GM10847 (cell line): Measurements from ENCODE around the gene C11orf24.

Experiments
- POLR2A ChIP-seq: IDR thresholded peaks from 2 replicates; pipeline ENCODE4 v1.6.1; 2011; ENCODE audit not compliant: insufficient read length; ENCODE audit errors: extremely low read depth

The C11orf24 gene

GRCh38 chr11:68264244-68264643 is 7.5 kb downstream of the C11orf24 start:
- no peak for TF ChIP-seq POLR2A

- TF ChIP-seq POLR2A, result no peak
Measured at GRCh38 chr11:68263444-68264035, 8.2 kb downstream of the C11orf24 start.

DNA sequence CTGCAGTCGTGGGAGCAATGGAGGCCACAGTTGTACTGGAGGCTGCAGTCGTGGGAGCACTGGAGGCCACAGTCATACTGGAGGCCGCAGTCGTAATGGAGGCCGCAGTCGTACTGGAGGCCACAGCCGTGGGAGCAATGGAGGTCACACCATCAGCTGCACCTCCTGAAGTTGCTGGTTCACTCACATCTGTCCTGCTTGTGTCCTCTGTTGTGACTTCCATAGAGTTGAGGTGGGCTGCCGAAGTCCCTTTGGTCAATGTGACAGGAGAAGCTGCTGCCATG is 9.3 kb downstream of the C11orf24 start:
- TF ChIP-seq POLR2A, result no peak

- no peak for TF ChIP-seq POLR2A
Measured at GRCh38 chr11:68261749-68262543, 9.8 kb downstream of the C11orf24 start.

- TF ChIP-seq POLR2A, result no peak
Measured at GRCh38 chr11:68261006-68261405, 10.8 kb downstream of the C11orf24 start.

GRCh38 chr11:68260484-68260883 is 11.3 kb downstream of the C11orf24 start:
- TF ChIP-seq POLR2A, result no peak

- TF ChIP-seq POLR2A, result no peak
Measured at GRCh38 chr11:68259122-68259959, 12.4 kb downstream of the C11orf24 start.

- no peak for TF ChIP-seq POLR2A
Measured at GRCh38 chr11:68258363-68258765, 13.4 kb downstream of the C11orf24 start.

DNA sequence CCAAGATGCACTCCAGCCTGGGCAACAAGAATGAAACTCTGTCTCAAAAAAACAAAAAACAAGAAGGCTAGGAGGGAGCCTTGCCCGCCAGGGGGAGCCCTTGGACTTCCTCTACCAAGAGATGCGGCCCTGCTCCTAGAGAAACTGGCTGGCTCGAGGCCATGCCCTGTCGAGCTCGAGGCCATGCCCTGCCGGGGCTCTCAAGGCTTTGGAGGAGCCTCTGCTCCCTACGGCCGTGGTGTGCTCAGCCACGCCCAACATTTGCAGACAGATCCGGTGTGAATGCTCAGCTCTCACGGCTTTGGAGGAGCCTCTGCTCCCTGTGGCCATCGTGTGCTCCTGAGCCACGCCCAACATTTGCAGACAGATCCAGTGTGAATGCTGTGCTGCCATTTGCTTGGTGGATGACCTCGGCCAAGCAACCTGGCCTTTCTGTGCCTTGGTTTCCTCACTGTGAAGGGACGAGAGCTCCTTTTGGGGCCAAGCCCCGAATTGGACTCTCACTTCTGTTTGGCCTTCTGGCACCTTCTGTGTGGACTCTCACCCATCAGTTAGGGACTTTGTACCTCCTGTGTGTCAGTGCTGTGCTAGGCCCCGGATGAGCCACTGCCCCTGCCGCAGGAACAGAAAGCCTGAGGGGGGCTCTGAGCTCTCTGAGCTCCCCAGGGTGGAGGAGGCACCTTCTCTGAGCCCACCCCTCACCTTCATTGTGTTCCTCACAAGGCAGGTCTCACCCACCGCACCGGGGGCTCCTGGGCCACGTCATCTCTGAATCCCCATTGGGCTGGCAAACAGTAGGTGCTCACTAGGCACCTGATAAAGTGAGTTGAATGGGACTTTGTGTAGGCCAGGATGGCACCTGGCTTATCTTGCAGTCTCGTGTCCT is 14.1 kb downstream of the C11orf24 start:
- TF ChIP-seq POLR2A, result no peak

- TF ChIP-seq POLR2A, result no peak
Measured at GRCh38 chr11:68256331-68256741, 15.4 kb downstream of the C11orf24 start.

GRCh38 chr11:68255526-68255925 is 16.2 kb downstream of the C11orf24 start:
- no peak for TF ChIP-seq POLR2A

DNA sequence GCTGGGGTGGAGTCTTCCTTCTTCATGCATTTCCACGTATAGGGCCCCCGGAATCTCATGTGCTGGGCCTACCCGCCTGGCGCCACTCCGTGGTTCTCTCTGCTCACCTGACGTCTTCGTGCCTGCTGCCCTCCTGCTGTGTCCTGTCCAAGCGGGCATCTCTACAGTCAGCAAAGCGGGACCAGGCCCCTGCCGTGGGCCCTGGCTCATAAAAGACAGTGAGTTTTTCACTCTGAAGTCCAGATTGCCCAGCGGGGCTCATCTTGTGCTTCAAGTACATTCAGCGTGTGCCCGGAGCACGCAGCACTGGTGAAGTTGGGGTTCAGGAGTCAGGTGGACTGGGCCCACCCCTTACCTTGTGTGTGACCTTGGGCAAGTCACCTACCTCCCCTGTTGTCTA is 17.4 kb downstream of the C11orf24 start:
- TF ChIP-seq POLR2A, result no peak

DNA sequence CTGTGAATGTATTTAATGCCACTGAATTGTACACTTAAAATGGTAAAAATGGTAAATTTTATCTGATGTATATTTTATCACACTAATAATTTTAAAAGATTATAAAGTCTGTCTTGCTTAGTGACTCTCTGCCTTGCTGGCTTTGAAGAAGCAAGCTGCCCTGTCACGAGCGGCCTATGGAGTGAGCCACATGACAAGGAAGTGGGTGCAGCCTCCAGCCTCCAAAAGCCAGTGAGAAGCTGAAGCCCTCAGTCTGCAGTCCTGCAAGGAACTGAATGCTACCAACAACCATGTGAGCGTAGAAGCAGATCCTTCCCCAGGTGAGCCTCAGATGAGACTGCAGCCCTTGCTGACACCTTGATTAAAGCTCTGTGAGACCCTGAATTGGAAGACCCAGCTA is 20.0 kb downstream of the C11orf24 start:
- no peak for TF ChIP-seq POLR2A

- no peak for TF ChIP-seq POLR2A
Measured at GRCh38 chr11:68242616-68243015, 29.2 kb downstream of the C11orf24 start.

GRCh38 chr11:68231621-68232020 is 40.2 kb downstream of the C11orf24 start:
- no peak for TF ChIP-seq POLR2A
